Endothelial cell (in vitro differentiated cells): Measurements from ENCODE around the gene NME4. TPM values are rescaled to one million over a fixed set of nuclear protein-coding genes. Genes with fewer than 3 reads are reported as not detected.

ENCODE experiments used
- DNase-seq: peaks from one replicate; pipeline ENCODE4 v3.0.0; 2021; ENCODE audit warnings: low spot score
- H3K27ac Mint-ChIP-seq: one replicate; pipeline ENCODE4 v1.8.0; 2021; ENCODE audit warnings: mixed read lengths, inconsistent platforms; ENCODE audit not compliant: unreplicated experiment
- H3K27me3 Mint-ChIP-seq: one replicate; pipeline ENCODE4 v1.8.0; 2021; ENCODE audit warnings: mild to moderate bottlenecking, moderate library complexity, mixed read lengths, inconsistent platforms; ENCODE audit not compliant: unreplicated experiment
- H3K36me3 Mint-ChIP-seq: one replicate; pipeline ENCODE4 v1.8.0; 2021; ENCODE audit warnings: mild to moderate bottlenecking, low read depth, mixed read lengths, inconsistent platforms; ENCODE audit not compliant: unreplicated experiment
- H3K4me1 Mint-ChIP-seq: one replicate; pipeline ENCODE4 v1.8.0; 2021; ENCODE audit warnings: mild to moderate bottlenecking, mixed read lengths, inconsistent platforms; ENCODE audit not compliant: unreplicated experiment
- H3K4me3 Mint-ChIP-seq: one replicate; pipeline ENCODE4 v1.8.0; 2021; ENCODE audit warnings: mild to moderate bottlenecking, mixed read lengths, inconsistent platforms; ENCODE audit not compliant: unreplicated experiment
- H3K9me3 Mint-ChIP-seq: one replicate; pipeline ENCODE4 v1.8.0; 2021; ENCODE audit warnings: mixed read lengths, inconsistent platforms; ENCODE audit not compliant: unreplicated experiment
- total RNA-seq: library from RNA; stranded (reverse); fragmentation: NEBNext Ultra II Directional; extraction: Animal tissue kit (Norgen Biotek cat#: 25700); gene quantifications from one replicate; pipeline ENCODE4 v1.2.1, GENCODE V29; 2021; ENCODE audit not compliant: unreplicated experiment
- TF ChIP-seq, protein P1 (sequence below): fragments of 200-600 bp; sonication (generic); IDR thresholded peaks from one replicate; pipeline ENCODE4 v1.5.0; 2021; ENCODE audit warnings: antibody characterized with exemption; ENCODE audit not compliant: unreplicated experiment

NME4 gene
- total RNA-seq, 1 donor from 2014 or later, result 139 TPM

DNA sequence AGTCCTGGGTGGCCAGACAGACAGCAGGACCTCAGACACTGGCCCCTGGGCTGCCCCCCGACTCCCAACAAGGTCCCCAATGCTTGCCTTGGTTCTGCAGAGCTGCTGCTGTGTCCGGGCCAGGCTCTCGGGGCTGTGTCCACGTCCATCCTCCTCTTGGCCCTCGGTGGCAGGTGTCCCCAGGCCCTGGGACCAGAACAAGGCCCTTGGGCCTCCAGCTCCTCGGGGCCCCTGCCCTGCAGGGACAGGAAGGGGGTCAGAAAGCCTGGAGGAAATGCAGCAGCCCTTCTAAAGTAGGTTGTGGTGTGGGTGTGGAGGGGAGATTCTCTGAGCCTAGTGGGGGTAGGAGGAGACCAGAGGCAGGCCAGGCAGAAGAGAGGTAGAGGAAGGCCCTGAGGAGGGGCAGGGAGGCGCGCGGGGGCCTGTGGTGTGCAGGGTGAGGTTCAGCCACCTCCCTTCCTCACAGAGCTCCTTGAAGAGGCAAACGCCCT lies 42.0 kb upstream of the NME4 start:
- peaks cover 7% of the 10 kb centered on the region for H3K27me3 Mint-ChIP-seq
- H3K4me1 Mint-ChIP-seq, result peaks cover 4% of the 10 kb centered on the region
- H3K9me3 Mint-ChIP-seq, result no peaks in the 10 kb centered on the region
- no peak overlapping the region for H3K27ac Mint-ChIP-seq
- H3K36me3 Mint-ChIP-seq, result peaks cover 7% of the 10 kb centered on the region
- no peak for DNase-seq
- H3K4me3 Mint-ChIP-seq, result no peak overlapping the region
- TF ChIP-seq, protein P1, sequence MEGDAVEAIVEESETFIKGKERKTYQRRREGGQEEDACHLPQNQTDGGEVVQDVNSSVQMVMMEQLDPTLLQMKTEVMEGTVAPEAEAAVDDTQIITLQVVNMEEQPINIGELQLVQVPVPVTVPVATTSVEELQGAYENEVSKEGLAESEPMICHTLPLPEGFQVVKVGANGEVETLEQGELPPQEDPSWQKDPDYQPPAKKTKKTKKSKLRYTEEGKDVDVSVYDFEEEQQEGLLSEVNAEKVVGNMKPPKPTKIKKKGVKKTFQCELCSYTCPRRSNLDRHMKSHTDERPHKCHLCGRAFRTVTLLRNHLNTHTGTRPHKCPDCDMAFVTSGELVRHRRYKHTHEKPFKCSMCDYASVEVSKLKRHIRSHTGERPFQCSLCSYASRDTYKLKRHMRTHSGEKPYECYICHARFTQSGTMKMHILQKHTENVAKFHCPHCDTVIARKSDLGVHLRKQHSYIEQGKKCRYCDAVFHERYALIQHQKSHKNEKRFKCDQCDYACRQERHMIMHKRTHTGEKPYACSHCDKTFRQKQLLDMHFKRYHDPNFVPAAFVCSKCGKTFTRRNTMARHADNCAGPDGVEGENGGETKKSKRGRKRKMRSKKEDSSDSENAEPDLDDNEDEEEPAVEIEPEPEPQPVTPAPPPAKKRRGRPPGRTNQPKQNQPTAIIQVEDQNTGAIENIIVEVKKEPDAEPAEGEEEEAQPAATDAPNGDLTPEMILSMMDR, result no peak

DNA sequence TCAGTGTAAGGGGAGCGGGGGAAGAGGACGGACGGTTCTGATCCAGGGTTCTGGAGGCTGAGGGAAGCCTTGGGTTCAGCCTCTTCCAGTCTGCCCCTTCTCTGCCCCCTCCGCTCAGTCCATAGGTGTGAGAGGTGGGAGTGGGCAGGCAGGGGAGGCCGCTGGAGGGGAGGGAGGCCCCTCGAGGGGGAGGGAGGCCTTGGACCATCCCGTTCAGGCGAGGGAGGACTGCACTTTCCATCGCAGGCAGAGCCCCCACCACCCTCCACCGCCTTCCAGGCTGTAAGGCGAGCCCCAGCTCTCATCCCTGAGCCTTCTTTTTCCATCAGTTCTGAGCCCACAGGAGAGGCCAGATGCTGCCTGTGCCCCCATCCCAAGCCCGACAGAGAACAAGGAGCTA lies 40.3 kb upstream of the NME4 start:
- Mint-ChIP-seq H3K27ac (no peak overlapping the region), H3K4me1 (peaks cover 2% of the 10 kb centered on the region), H3K36me3 (peaks cover under 1% of the 10 kb centered on the region), H3K9me3 (no peaks in the 10 kb centered on the region), H3K4me3 (no peak overlapping the region), H3K27me3 (peaks cover 5% of the 10 kb centered on the region)
- DNase-seq, result no peak
- TF ChIP-seq, protein P1, result no peak

DNA sequence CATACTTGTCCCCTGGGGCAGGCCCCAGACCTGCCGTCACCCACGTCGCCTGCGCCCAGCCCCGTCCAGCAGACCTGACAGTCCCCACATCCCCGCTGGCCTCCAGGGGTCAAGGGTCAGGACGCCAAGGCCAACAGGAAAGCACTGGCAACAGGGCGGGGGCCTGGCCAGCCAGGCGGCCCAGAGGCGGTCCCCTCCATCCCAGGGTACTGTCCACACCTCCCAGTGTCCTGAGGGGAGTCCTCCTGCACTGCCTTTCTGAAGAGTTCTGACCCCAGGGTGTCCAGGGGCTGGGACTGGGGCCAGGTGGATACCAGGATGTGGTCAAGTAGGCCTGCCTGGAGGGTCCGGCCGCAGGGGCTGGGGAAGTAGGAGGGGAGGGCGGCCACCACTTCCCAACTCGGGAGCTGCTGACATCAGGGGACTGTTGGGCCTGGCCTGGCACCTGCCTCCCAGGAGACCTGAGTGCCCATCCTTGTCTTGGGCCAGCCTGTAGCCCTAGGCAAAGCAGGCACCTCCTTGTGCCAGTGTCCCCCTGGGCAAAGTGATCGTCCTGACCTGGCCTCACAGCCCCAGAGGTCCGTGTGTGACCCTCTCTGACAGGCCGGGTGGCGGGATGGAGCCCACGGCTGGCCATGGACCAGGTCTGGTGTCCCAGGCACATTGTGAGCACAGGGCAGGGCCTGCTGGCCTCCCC lies 37.8 kb upstream of the NME4 start:
- Mint-ChIP-seq H3K27ac (no peak overlapping the region), H3K4me3 (no peak overlapping the region), H3K36me3 (no peaks in the 10 kb centered on the region), H3K4me1 (peaks cover 2% of the 10 kb centered on the region), H3K9me3 (no peaks in the 10 kb centered on the region), H3K27me3 (peaks cover 3% of the 10 kb centered on the region)
- TF ChIP-seq, protein P1, result no peak
- no peak for DNase-seq

GRCh38 chr16:359871-360697 lies 36.9 kb upstream of the NME4 start:
- Mint-ChIP-seq H3K27ac (no peak overlapping the region), H3K36me3 (no peaks in the 10 kb centered on the region), H3K9me3 (no peaks in the 10 kb centered on the region), H3K4me3 (no peak overlapping the region), H3K27me3 (peaks cover 4% of the 10 kb centered on the region), H3K4me1 (no peaks in the 10 kb centered on the region)
- TF ChIP-seq, protein P1, result no peak
- no peak for DNase-seq
